Measurements from ENCODE around the gene TSPAN2.

- TF ChIP-seq CTCF (IDR thresholded peaks at IDR 0.05) (no peak), POLR2A (IDR thresholded peaks at IDR 0.05) (no peak), POLR2AphosphoS5 (IDR thresholded peaks at IDR 0.05) (no peak)
These were observed 48.8 kb downstream of the TSPAN2 start for GRCh38 chr1:115040501-115040900.
